ENCODE data around the gene CFDP1. TPM values are rescaled to one million over a fixed set of nuclear protein-coding genes. Genes with fewer than 3 reads are reported as not detected.
"Not testable (repeated sequence)": the region's sequence is repeated elsewhere in the genome, so short reads cannot be mapped to it uniquely, and the experiment has no call there.

CFDP1 gene
- total RNA-seq, 1 donor: 41.3 TPM

GRCh38 chr16:75458029-75458428, 24.7 kb upstream of the CFDP1 start:
- H3K27ac ChIP-seq (ENCODE audit: low read depth, low read length): no peak overlapping the region
- DNase-seq (ENCODE audit: insufficient read length, low spot score, missing footprints): no peak
- H3K36me3 ChIP-seq (ENCODE audit: insufficient read depth, low read length): no peaks in the 10 kb centered on the region
- H4K20me1 ChIP-seq (ENCODE audit: insufficient read depth, low read length): peaks cover 48% of the 10 kb centered on the region
- no peak overlapping the region for H2AFZ ChIP-seq (ENCODE audit: low read length)
- peaks cover 93% of the 10 kb centered on the region for H3K79me2 ChIP-seq (ENCODE audit: insufficient read depth, low read length)
- no peak for TF ChIP-seq CTCF (IDR thresholded peaks at IDR 0.05; ENCODE audit: extremely low read depth, low read depth, low read length)
- no peaks in the 10 kb centered on the region for H3K27me3 ChIP-seq (ENCODE audit: insufficient read depth, low read length)
- H3K4me3 ChIP-seq (ENCODE audit: insufficient read depth, low read length): no peak overlapping the region
- no peaks in the 10 kb centered on the region for H3K4me1 ChIP-seq (ENCODE audit: insufficient read depth, low read length)
- H3K9me3 ChIP-seq (ENCODE audit: low read depth, low read length): no peaks in the 10 kb centered on the region
- no peak overlapping the region for H3K4me2 ChIP-seq (ENCODE audit: insufficient read depth, low read length)

GRCh38 chr16:75457485-75458021, 24.2 kb upstream of the CFDP1 start:
- no peaks in the 10 kb centered on the region for H3K27me3 ChIP-seq (ENCODE audit: insufficient read depth, low read length)
- peaks cover 93% of the 10 kb centered on the region for H3K79me2 ChIP-seq (ENCODE audit: insufficient read depth, low read length)
- no peaks in the 10 kb centered on the region for H3K4me1 ChIP-seq (ENCODE audit: insufficient read depth, low read length)
- no peak overlapping the region for H2AFZ ChIP-seq (ENCODE audit: low read length)
- peaks cover 46% of the 10 kb centered on the region for H4K20me1 ChIP-seq (ENCODE audit: insufficient read depth, low read length)
- H3K4me2 ChIP-seq (ENCODE audit: insufficient read depth, low read length): no peak overlapping the region
- no peaks in the 10 kb centered on the region for H3K9me3 ChIP-seq (ENCODE audit: low read depth, low read length)
- no peak overlapping the region for H3K4me3 ChIP-seq (ENCODE audit: insufficient read depth, low read length)
- no peak for TF ChIP-seq CTCF (IDR thresholded peaks at IDR 0.05; ENCODE audit: extremely low read depth, low read depth, low read length)
- H3K36me3 ChIP-seq (ENCODE audit: insufficient read depth, low read length): no peaks in the 10 kb centered on the region
- no peak overlapping the region for H3K27ac ChIP-seq (ENCODE audit: low read depth, low read length)
- DNase-seq (ENCODE audit: insufficient read length, low spot score, missing footprints): no peak

- Histone ChIP-seq H4K20me1 (ENCODE audit: insufficient read depth, low read length) (peaks cover 42% of the 10 kb centered on the region), H3K4me1 (ENCODE audit: insufficient read depth, low read length) (no peaks in the 10 kb centered on the region), H3K27ac (ENCODE audit: low read depth, low read length) (no peak overlapping the region), H3K79me2 (ENCODE audit: insufficient read depth, low read length) (peaks cover 90% of the 10 kb centered on the region), H2AFZ (ENCODE audit: low read length) (no peak overlapping the region), H3K4me3 (ENCODE audit: insufficient read depth, low read length) (no peak overlapping the region), H3K9me3 (ENCODE audit: low read depth, low read length) (no peaks in the 10 kb centered on the region), H3K4me2 (ENCODE audit: insufficient read depth, low read length) (no peak overlapping the region), H3K27me3 (ENCODE audit: insufficient read depth, low read length) (no peaks in the 10 kb centered on the region), H3K36me3 (ENCODE audit: insufficient read depth, low read length) (no peaks in the 10 kb centered on the region)
- no peak for TF ChIP-seq CTCF (IDR thresholded peaks at IDR 0.05; ENCODE audit: extremely low read depth, low read depth, low read length)
- peak; percentile 51 for DNase-seq (ENCODE audit: insufficient read length, low spot score, missing footprints)
These were observed 23.7 kb upstream of the CFDP1 start for GRCh38 chr16:75456971-75457370.

- H3K79me2 ChIP-seq (ENCODE audit: insufficient read depth, low read length): peaks cover 87% of the 10 kb centered on the region
- H3K4me2 ChIP-seq (ENCODE audit: insufficient read depth, low read length); H3K27me3 ChIP-seq (ENCODE audit: insufficient read depth, low read length); H3K9me3 ChIP-seq (ENCODE audit: low read depth, low read length); H3K27ac ChIP-seq (ENCODE audit: low read depth, low read length); DNase-seq (ENCODE audit: insufficient read length, low spot score, missing footprints); H2AFZ ChIP-seq (ENCODE audit: low read length); H3K4me1 ChIP-seq (ENCODE audit: insufficient read depth, low read length); H3K4me3 ChIP-seq (ENCODE audit: insufficient read depth, low read length); H3K36me3 ChIP-seq (ENCODE audit: insufficient read depth, low read length): not testable (repeated sequence)
- peaks cover 37% of the 10 kb centered on the region for H4K20me1 ChIP-seq (ENCODE audit: insufficient read depth, low read length)
These were observed 23.2 kb upstream of the CFDP1 start for GRCh38 chr16:75456486-75456885.

All from osteoblast (primary cell).